ENCODE data around the gene LOX.

- no peak for TF ChIP-seq POLR2AphosphoS5 (IDR thresholded peaks at IDR 0.05)
- no peak for TF ChIP-seq EP300 (IDR thresholded peaks at IDR 0.05)
Measured at GRCh38 chr5:122110987-122111386, 32.9 kb upstream of the LOX start.

Measured in gastroesophageal sphincter (tissue), 2 donors.